Measurements from ENCODE around the gene POLE4.

- no peak for TF ChIP-seq POLR2A (IDR thresholded peaks at IDR 0.05; ENCODE audit: low read depth, low read length)
- no peak for TF ChIP-seq SPI1 (IDR thresholded peaks at IDR 0.05; ENCODE audit: low read depth, low read length)
Measured at GRCh38 chr2:74948779-74949178, 9.7 kb upstream of the POLE4 start.
